OCI-LY7 (cell line): ENCODE results near the gene TRAPPC6A. TPM values are rescaled to one million over a fixed set of nuclear protein-coding genes. Genes with fewer than 3 reads are reported as not detected.

Experiments
- BruUV-seq: library from RNA; stranded (reverse); fragments of 400-500 nt; replicated peaks from 2 replicates; lab custom pipeline; 2021; lab: Mats Ljungman, UMichigan
- CTCF ChIA-PET: fragments of 300-600 bp; sonication (Branson Sonifier 250); formaldehyde crosslinking; loops from one replicate; lab custom pipeline; 2022; ENCODE audit warnings: antibody characterized with exemption; ENCODE audit not compliant: unreplicated experiment; lab: Charles Lee
- POLR2A ChIA-PET: fragments of 300-600 bp; sonication (Branson Sonifier 250); formaldehyde crosslinking; loops from one replicate; lab custom pipeline; 2022; ENCODE audit warnings: antibody characterized with exemption; lab: Charles Lee
- DNase-seq: peaks from one replicate; pipeline ENCODE4 v3.0.0-alpha.2; 2015; ENCODE audit warnings: low spot score
- H2AFZ ChIP-seq: fragments of 200-600 bp; sonication (generic), shearing (Covaris generic); 2 replicates; pipeline ENCODE4 v1.6.1; 2014; ENCODE audit warnings: mild to moderate bottlenecking, antibody characterized with exemption, low read length, moderate library complexity
- H3K27ac ChIP-seq: fragments of 200-600 bp; sonication (generic); 2 replicates; pipeline ENCODE4 v1.5.1; 2014; ENCODE audit warnings: mixed run types, low read depth, mild to moderate bottlenecking, moderate library complexity, low read length, inconsistent platforms; ENCODE audit not compliant: poor library complexity, severe bottlenecking
- H3K36me3 ChIP-seq: fragments of 200-600 bp; sonication (generic); 2 replicates; pipeline ENCODE4 v1.6.1; 2014; ENCODE audit warnings: mild to moderate bottlenecking, antibody characterized with exemption, low read length, moderate library complexity, mixed read lengths; ENCODE audit not compliant: insufficient read depth
- H3K4me1 ChIP-seq: fragments of 200-600 bp; sonication (generic); 2 replicates; pipeline ENCODE4 v1.5.1; 2014; ENCODE audit warnings: mild to moderate bottlenecking, low read length; ENCODE audit not compliant: insufficient read depth, poor library complexity, severe bottlenecking
- H3K4me2 ChIP-seq: fragments of 200-600 bp; sonication (generic); 2 replicates; pipeline ENCODE4 v1.6.1; 2014; ENCODE audit warnings: mild to moderate bottlenecking, low read length
- H3K4me3 ChIP-seq: fragments of 200-600 bp; sonication (generic); 2 replicates; pipeline ENCODE4 v1.5.1; 2014; ENCODE audit warnings: mild to moderate bottlenecking, low read depth, low read length; ENCODE audit not compliant: poor library complexity, severe bottlenecking
- H3K79me2 ChIP-seq: fragments of 200-600 bp; sonication (generic); 2 replicates; pipeline ENCODE4 v1.6.1; 2016; ENCODE audit warnings: low read depth, mild to moderate bottlenecking, low read length, moderate library complexity, mixed read lengths; ENCODE audit not compliant: insufficient read depth
- H3K9me2 ChIP-seq: fragments of 200-600 bp; sonication (generic); 2 replicates; pipeline ENCODE4 v1.6.1; 2016; ENCODE audit warnings: mild to moderate bottlenecking, low read length, mixed read lengths; ENCODE audit not compliant: insufficient read depth
- H3K9me3 ChIP-seq: fragments of 200-600 bp; sonication (generic); 2 replicates; pipeline ENCODE4 v1.6.1; 2014; ENCODE audit warnings: mild to moderate bottlenecking, mixed run types, low read length, mixed read lengths
- H4K20me1 ChIP-seq: fragments of 200-600 bp; sonication (generic); 2 replicates; pipeline ENCODE4 v1.6.1; 2014; ENCODE audit warnings: mild to moderate bottlenecking, antibody characterized with exemption, low read length, moderate library complexity, mixed read lengths; ENCODE audit not compliant: insufficient read depth
- EZH2phosphoT487 ChIP-seq: fragments of 200-600 bp; sonication (generic); IDR thresholded peaks from 2 replicates; pipeline ENCODE4 v1.6.1; 2018; ENCODE audit warnings: low read depth, borderline replicate concordance, mild to moderate bottlenecking, mixed run types, antibody characterized with exemption, low read length, moderate library complexity, mixed read lengths
- intact Hi-C: fragments of 100-400 bp; cut with micrococcal nuclease; formaldehyde crosslinking; loops from one replicate; pipeline ENCODE4 v1.10.0; 2022; ENCODE audit not compliant: unreplicated experiment
- total RNA-seq, 2 experiments: library from RNA; depleted of rRNA in 1 of 2; stranded (reverse); fragments of >200 nt in 1 of 2; shearing (Covaris generic) in 1 of 2; gene quantifications; 2 replicates each; pipeline ENCODE4 v1.2.3, GENCODE V29; 2014 to 2022
- TF ChIP-seq, protein P1 (sequence below): fragments of 200-600 bp; sonication (generic); conservative IDR thresholded peaks from 2 replicates; pipeline ENCODE4 v1.5.1; 2014; ENCODE audit warnings: mild to moderate bottlenecking, antibody characterized with exemption, low read length, moderate library complexity, mixed read lengths

TRAPPC6A gene
- total RNA-seq, 2 experiments from 2014 or later = 55.6 to 70.9 TPM

GRCh38 chr19:45147835-45148676 is 30.0 kb downstream of the TRAPPC6A start:
- Histone ChIP-seq H3K9me2 (no peaks in the 10 kb centered on the region), H3K79me2 (no peaks in the 10 kb centered on the region), H3K4me2 (no peak overlapping the region), H3K4me3 (no peak overlapping the region), H3K36me3 (peaks cover 18% of the 10 kb centered on the region), H2AFZ (no peak overlapping the region), H3K27ac (no peak overlapping the region), H4K20me1 (no peaks in the 10 kb centered on the region), H3K4me1 (peaks cover 1% of the 10 kb centered on the region), H3K9me3 (no peaks in the 10 kb centered on the region)
- POLR2A ChIA-PET = no interaction called here
- no peak for DNase-seq
- BruUV-seq = no TSS peak
- intact Hi-C loops = no loop called here
- CTCF ChIA-PET = interaction anchor here (0.6 kb wide), 1 partner anchor 468 kb away, joined by 3 read pairs; no protein-coding TSS in a partner anchor
- TF ChIP-seq EZH2phosphoT487 = no peak
- TF ChIP-seq, protein P1, sequence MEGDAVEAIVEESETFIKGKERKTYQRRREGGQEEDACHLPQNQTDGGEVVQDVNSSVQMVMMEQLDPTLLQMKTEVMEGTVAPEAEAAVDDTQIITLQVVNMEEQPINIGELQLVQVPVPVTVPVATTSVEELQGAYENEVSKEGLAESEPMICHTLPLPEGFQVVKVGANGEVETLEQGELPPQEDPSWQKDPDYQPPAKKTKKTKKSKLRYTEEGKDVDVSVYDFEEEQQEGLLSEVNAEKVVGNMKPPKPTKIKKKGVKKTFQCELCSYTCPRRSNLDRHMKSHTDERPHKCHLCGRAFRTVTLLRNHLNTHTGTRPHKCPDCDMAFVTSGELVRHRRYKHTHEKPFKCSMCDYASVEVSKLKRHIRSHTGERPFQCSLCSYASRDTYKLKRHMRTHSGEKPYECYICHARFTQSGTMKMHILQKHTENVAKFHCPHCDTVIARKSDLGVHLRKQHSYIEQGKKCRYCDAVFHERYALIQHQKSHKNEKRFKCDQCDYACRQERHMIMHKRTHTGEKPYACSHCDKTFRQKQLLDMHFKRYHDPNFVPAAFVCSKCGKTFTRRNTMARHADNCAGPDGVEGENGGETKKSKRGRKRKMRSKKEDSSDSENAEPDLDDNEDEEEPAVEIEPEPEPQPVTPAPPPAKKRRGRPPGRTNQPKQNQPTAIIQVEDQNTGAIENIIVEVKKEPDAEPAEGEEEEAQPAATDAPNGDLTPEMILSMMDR = no peak

- TF ChIP-seq EZH2phosphoT487 = no peak
- TF ChIP-seq, protein P1 = no peak
- H3K4me3 ChIP-seq = no peak overlapping the region
- DNase-seq = no peak
- no peak overlapping the region for H2AFZ ChIP-seq
- H3K9me3 ChIP-seq = no peaks in the 10 kb centered on the region
- H3K27ac ChIP-seq = no peak overlapping the region
- no TSS peak for BruUV-seq
- H3K9me2 ChIP-seq = no peaks in the 10 kb centered on the region
- H3K36me3 ChIP-seq = peaks cover 29% of the 10 kb centered on the region
- no peak overlapping the region for H3K4me2 ChIP-seq
- ChIA-PET CTCF (no interaction called here), POLR2A (no interaction called here)
- intact Hi-C loops = no loop called here
- no peaks in the 10 kb centered on the region for H3K79me2 ChIP-seq
- H4K20me1 ChIP-seq = no peaks in the 10 kb centered on the region
- no peaks in the 10 kb centered on the region for H3K4me1 ChIP-seq
These were observed 31.3 kb downstream of the TRAPPC6A start for GRCh38 chr19:45146741-45147205.

- TF ChIP-seq, protein P1 = no peak
- TF ChIP-seq EZH2phosphoT487 = no peak
- Histone ChIP-seq H3K4me2 (no peak overlapping the region), H3K27ac (no peak overlapping the region), H4K20me1 (no peaks in the 10 kb centered on the region), H3K9me2 (no peaks in the 10 kb centered on the region), H3K4me3 (no peak overlapping the region), H3K9me3 (no peaks in the 10 kb centered on the region), H3K79me2 (no peaks in the 10 kb centered on the region), H2AFZ (no peak overlapping the region), H3K36me3 (peaks cover 34% of the 10 kb centered on the region), H3K4me1 (no peaks in the 10 kb centered on the region)
- ChIA-PET CTCF (no interaction called here), POLR2A (interaction anchor here (0.6 kb wide), 1 partner anchor 730 kb away, joined by 5 read pairs; no protein-coding TSS in a partner anchor)
- intact Hi-C loops = no loop called here
- no peak for DNase-seq
- BruUV-seq = no TSS peak
These were observed 31.8 kb downstream of the TRAPPC6A start for GRCh38 chr19:45146251-45146650.
